NCI-H345 treated with DMSO at 0.1 percent for 48 hours (cell line): ENCODE measurements around the gene LEKR1.
"Not testable (repeated sequence)": the region's sequence is repeated elsewhere in the genome, so short reads cannot be mapped to it uniquely, and the experiment has no call there.

Experiments used
- DNase-seq: peaks from one replicate; lab custom pipeline; 2025; ENCODE audit not compliant: unreplicated experiment; lab: John Stamatoyannopoulos, UW

Gene LEKR1

DNA sequence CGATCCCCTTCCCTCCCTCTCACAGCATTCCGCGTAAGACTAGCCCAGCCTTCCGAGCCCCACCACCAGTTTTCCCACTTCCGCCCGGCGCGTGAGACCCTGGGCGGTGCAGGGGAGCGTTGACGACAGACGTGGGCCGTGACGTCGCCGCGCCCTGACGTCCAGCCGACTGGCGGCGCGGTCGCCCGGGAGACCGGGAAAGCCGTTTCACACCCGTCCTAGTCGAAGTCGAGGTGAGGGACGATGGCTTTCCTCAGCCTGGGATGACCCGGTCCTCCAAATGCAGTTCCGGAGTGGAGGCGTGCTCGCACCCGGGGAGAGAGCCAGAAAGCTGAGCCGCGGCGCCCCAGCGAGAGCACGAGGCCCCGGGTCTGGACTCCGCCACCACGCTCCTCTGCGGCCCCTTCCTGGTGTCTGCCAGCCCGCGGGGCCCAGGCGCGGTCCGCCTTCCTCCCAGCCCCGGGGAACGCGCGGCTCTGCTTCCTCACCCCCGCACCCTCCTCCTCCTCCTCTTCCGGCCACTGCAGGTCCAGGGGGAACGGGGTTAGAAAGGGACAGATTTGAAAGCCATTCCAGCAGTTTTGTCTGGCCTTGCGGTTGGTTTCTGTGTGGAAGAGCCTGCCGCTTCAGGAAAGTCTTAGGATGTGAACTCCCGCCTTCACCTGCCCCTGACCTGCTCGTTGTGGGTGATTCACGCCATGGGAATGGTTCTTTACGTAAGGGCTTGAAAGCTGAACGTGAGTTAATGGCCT is at the start of gene LEKR1:
TSS of gene LEKR1 (plus strand) at position 210 of the 752 bp plus-strand sequence. CDS start 2,977 bp downstream, outside the sequence.
- peak; percentile 41 for DNase-seq

DNA sequence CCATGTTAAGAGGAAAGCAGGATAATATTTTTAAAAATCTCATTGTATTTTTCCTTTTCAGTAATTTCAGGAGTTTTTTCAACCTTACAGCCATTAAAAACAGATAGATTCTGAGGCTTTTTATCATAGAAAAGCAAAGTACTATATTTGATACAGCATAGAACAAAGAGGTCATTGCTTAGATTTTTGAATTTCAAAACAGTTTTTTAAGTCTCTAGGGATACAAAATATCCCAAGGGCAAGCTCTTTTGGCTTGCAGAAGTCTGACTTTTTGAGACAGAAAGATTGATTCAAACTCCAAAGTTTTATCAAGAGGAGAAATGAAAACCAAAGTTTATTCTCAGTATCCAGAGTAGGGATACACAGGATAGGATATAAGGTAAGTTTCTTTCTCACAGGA is 49.3 kb upstream of the LEKR1 start:
- no peak for DNase-seq

DNA sequence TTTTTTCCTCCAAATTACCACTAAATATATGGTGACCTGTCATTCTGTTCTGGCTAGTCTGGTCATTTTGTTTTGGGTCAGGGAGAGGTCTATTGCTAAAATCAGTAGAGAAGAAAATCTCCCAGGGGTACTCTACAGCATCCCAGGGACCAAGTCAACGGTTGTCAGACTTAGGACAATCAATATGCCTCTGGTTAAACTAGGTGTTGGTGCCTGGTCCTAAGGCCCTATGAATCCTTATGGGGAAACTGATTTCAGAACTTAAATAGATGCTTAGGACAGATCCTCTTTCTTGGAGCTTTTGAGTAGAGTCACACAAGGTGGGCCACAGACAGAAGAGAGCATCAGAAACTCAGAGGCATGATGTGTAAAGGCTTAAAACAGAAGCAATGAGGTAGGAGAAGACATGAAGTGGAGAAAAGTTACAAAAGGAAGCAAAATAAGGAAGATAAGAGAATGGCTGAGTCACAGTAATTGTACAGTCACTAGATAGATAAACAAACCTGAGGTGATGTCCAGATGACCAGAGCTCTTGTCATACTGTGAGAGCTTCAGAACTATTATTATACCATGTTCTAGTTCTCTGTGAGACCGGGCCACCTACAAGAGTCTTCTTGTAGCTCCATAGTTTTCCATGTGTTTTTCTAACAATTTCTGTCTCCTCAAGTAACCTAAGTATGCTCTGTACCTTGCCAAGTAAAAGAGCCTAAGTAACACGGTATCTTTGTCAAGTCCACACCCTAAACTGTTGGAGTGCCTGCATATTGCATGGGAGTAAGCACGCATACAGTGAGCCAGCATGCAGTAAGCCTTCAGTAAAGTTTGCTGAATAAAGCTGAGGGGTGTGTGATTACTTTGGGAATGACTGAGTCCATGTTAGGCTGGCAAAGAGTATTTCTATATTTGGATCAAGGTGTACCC is 44.6 kb upstream of the LEKR1 start:
- no peak for DNase-seq

DNA sequence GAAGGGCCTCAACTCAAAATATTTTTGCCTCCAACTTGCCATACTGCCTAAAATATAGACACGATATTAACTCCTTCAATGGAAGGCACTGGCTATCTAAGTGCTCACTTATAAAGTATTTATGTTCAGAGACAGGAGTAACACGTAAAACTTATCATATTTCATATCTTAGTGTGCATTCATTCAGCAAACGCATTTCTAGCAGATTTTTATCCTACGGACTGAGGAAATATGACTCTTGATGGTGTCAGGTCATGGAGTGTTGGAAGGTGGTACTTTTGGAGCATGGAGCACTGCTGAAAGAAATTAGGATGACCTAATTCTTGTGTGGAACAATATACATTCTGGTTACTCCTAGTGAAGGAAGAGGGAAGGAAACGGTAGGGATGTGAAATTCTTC is 43.8 kb upstream of the LEKR1 start:
- DNase-seq = no peak

DNA sequence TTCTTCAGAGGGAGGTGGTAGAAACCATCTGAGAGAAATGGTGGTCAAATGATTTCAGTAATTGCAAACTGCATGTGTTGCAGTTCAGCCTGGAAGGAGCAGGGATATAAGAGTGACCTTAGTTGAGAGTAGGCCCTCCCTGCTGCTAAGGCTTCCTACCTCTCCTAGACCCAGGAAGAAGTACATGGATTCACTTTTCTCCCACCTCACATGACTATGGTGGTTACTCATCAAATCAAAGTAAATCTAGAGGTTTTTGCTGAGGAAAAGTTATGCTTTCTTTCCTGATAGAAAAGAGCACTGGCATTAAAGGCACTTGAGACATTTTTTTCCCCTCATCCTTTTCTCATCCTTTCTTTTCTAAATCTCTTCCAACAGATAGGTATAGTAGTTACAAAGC is 43.2 kb upstream of the LEKR1 start:
- DNase-seq = no peak

DNA sequence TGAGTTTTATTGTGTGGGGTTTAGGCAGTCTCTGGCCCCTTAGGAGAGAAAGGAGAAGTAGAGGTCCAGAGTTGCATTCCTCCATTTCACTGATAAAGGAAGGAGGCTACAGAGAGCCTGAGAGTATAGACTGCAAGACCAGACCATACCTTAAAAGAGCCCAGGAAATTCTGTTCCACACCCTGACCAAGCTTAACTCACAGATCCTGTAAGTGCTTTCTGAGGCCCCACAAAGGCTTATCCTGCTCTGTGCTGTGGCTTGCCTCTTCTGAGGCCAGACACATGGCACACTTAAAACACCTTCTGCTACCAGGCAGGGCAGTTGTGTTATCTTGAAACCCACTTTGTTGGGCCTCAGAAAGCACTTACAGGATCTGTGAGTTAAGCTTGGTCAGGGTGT is 39.2 kb upstream of the LEKR1 start:
- no peak for DNase-seq

DNA sequence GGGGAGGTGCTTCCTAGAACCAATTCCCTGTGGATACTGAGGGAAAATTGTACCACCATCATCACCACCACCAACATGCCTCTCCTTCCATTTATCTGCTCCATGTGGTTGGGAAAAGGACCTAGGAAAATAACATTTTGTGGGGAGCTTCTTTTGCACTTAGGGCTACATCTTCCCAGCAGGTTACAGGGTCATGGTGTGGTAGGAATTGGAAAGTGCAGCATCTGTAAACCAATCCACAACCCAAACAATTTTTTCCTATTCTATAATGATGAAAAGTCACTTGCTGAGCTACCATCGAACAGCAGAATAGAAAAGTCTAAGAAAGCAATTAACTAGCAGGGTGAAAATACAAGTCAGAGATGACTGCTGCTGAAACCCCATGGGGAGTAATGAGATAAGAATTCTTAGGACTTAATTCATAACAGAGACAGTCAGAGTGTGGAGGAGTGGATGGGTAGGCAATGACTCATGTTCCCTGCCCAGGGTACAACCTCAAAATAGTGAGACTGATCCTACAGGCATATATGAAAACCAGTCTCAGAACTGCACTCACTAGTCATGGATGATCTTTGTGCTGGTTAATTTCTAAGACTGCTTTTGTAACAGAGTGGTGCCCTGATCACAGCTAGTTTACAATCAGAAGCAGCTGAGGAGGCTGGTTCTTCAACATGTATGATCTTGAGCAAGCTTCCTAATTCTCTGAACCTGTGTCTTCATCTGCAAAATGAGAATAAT is 38.1 kb upstream of the LEKR1 start:
- no peak for DNase-seq

DNA sequence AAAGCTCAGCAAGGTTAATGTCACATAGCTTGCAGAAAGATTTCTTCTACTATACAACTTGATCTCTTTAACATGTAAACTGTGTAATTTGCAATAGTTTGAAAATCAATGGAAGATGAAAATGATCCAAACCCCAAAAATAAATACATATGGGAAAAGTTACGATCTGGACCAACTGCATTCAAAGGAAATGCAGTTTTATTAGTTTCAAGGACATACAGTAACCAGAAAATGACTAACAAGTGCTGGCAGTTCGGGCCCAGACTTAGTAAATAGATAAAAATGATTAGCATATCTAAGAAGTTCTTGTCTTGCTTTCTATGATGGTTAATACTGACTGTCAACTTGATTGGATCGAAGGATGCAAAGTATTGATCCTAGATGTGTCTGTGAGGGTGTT is 37.3 kb upstream of the LEKR1 start:
- DNase-seq = no peak

DNA sequence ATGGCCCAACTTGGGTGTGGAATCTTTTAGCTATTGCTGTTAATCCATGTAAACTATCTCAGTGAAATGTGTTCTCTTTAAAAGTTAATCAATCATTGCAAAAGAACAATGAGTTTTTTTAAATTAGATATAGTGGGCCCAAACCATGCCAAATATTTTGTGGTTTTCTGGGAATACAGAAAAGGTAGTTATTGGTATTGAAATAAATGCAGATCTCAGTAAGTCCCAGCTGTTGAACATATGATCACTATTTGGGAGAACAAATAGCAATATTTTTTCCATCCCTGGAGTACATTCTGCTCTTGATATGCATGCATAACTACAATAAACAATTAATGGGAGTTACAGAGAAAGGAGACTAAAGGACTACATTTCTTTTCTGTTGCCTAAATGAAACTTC is 36.0 kb upstream of the LEKR1 start:
- no peak for DNase-seq

DNA sequence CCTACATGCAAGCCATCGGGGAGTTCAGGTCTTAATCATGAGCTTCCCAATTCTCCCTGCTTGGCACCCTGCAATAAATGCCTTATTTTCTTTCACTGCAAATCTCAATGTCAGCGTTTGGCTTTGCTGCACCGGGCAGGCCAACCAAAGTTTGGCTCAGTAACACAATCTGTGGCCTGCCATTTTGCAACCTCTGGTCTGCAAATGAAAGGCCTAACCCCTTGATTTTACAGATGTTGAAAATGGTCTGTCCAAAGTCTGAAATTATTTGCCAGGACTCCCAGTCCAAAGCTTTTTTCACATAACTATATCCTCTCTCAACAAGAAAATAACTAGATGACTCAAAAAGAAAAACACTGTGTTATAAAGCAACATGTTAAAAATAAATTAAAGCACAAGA is 34.0 kb upstream of the LEKR1 start:
- DNase-seq = no peak

DNA sequence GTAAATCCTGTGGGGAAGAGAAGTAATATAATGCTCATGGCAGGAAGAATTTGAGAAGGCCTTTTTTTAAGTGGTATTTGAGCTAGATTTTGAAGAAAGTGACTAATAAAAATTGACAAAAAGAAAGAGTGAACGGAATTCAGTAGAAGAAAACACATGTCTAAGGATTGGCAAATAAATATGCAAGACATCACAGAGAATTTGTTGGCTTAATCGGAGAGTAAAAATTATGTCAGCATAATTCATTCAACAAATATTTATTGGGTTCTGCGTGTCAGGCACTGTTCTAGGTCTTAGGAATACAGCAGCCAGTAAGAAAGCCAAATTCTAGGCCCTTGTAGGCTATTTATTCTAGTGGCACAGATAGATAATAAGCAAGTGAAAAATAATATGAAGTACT is 33.6 kb upstream of the LEKR1 start:
- DNase-seq = no peak

DNA sequence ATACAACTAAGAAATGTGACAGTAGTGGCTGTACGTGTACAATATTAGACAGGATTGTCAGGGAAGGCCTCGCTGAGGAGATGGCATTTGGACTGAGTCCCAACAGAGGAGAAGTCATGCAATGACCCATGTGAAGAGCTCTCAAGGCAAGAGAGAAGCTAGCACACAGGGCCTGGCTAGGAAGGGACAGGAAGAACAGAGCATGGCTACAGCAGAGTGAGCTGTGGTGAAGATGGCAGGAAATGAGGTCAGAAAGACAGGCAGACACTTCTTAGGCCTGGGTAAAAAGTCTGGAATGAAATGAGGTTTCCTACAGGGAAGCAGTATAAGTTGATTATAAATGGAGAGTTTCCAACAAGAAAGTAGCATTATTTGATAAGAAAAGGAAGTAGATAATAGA is 33.2 kb upstream of the LEKR1 start:
- DNase-seq = no peak

DNA sequence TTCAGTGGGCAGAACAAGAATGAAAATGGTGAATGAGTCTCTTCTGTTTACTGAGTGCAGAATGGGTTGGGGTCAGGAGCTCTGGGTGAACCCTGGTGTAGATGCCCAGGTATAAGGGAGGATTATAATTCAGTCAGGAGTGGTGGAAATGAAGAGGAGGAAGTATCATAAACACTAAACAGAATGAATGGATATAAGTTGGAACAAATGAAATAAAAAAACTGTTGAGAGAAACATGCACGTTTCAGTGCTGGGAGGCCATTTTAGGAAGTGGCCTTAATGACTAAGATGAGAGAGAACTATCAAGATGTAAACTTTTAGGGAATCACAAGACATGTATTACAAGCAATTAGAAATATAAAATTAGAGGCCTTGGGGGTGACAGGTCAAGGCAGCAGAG is 32.8 kb upstream of the LEKR1 start:
- no peak for DNase-seq

DNA sequence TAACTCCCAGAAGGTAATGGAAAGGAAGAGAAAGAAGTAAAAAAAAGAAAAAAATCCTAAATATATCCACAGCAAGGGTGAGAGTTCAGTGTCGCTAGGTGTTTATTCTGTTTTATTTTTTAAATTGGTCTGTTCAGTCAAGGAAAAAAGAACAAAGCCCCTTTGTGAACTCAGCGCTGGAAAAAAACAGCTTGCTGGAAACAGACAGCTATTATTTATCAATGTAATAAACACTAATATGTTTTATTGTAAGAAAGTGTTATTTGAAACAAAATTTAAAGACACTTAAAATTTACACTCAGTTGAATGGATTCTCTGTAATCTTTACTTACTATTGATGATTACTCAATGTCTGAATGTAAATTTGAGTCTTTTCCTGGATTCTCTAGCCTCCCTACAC is 32.3 kb upstream of the LEKR1 start:
- no peak for DNase-seq

DNA sequence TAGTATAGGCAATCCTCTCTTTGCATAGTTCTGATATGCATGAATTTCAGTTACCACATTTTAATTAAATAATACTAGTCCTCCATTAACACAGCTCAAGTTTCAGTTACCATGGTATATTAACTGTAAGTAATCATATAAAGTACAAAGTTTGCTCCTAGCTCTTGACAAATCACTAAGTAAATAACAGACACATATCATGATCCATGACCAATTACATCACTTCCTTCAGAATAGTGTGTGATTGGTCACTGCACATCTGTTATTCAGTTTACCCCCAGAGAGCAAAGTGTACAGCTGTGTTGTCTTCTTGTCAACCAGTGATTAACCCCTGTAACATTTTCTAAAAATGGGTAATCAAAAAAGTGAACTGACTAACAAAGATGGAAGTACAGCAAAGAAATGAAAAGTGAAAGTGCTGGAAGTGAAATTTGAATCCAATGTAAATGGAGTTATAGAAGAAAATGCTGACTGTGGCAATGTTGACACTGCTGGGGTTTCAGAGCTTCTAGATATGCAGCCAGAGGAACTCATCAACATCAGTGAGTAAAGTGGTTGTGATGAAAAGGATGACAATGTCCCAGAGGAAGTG is 30.2 kb upstream of the LEKR1 start:
- DNase-seq = no peak

DNA sequence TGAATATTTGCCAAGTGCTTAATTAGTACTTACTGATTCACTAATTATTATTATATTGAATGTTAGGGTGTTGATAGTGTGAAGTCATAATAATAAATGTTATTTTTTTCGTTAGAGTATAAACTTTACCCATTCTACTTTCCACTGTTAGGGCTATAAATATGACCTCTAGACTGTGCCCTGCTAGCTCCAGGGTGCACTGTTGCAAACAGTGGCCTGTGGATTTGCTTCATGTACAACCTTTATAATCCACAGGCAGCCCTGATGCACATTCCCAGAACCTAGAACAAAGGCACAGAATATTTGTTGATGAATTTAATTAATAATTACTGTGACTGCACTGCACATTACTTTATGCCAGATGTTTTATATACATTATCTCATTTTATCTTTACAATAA is 28.8 kb upstream of the LEKR1 start:
- DNase-seq = no peak

DNA sequence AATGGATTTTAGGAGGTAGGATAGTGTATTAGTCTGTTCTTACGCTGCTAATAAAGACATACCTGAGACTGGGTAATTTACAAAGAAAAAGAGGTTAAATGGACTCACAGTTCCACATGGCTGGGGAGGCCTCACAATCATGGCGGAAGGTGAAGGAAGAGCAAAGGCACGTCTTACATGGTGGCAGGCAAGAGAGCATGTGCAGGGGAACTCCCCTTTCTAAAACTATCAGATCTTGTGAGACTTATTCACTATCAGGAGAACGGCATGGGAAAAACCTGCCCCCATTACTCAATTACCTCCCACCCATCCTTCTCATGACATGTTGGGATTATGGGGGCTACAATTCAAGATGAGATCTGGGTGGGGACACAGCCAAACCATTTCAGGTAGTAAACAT is 25.9 kb upstream of the LEKR1 start:
- not testable (repeated sequence) for DNase-seq

DNA sequence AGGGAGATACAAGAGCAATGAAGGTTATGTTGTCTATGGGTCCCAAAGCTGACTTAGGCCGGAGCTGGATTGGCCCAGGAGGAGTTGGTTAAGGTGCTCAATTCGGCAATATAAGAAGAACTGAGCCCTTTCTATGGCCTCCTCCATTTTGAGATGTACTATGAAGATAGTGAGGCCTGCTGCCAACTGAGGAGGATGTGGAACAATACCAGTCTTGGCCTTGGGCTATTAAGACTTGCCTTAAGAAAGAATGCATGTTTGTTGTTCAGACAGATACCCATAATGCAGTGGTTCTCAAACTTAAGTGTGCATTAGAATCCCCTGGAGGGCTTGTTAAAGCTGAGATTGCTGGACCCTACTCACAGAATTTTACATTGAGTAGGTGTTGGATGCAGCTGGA is 24.4 kb upstream of the LEKR1 start:
- DNase-seq = no peak

DNA sequence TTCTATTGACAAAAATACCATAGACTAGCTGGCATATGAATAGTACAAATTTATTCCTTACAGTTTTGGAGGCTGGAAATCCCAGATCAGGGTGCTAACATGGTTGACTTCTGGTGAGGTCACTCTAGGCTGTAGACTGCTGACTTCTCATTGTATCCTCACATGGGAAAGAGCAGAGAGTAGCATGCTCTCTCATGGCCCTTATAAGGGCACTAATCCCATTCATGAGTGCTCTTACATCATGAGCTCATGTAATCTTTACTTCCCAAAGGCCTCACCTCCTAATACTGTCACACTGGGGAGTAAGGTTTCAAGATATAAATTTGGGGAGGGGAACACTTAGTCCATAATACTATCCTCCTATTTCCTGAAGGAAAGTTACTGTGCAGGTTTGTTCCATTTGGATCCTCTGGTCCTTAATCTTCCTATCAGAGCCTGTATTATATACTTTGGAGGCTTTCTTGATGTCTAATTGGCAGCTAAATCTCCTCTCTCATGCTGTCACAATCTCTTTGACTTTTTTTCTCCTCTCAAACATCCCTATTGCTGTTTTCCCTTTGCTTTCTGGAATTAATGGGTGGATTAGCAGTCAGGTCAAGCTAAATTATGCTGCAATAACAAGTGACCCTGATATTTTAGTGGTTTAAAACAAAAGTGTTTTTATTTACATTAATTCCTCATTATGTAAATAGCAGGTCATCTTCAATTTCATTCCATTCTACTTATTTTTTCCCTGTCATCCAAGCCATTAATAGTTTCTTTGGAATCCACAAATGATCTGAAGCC is 23.1 kb upstream of the LEKR1 start:
- DNase-seq = no peak

DNA sequence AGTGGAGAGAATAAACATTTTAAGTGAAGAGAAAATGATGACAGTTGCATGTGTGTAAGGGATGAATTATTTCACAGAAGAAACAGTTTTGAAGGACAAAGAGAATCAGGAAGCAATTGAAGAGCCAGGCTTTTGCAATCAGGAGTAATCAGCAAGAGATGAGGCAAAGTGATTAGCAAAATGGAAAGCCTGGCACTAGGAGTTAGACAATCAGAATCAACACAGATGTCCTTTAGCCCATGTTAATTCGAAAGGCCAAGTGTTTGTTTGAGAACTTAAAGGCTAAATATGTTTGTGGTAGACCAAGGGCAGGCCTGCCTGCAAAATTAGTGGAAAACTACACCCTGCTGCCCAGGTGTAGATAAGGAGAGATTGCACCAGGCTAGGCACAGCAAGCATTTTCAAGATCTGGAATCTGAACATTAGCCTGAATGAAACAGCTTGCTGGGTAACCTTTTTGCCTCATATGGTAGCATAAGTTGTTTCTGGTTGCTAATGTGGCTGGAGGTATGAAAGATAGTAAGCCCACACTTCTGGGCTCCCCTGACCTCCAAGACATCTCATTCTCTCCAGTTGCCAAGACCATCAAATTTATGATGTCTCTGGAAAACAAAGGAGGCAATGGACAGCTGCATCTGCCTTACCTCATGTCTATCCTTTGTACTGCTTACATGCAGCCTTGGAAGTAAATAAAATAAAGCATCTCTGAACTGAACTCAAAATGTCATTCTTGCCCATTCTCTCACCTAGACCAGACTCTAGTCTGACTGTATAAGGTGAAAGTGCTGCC is 22.0 kb upstream of the LEKR1 start:
- DNase-seq = no peak
